K562 (cell line): Measurements from ENCODE around the gene TCFL5. TPM values are rescaled to one million over a fixed set of nuclear protein-coding genes. Genes with fewer than 3 reads are reported as not detected.

Source experiments
- CBX3 ChIP-seq, 2 experiments: IDR thresholded peaks; 1 replicate in 1 of 2; 2 replicates in 1 of 2; pipeline ENCODE4 v1.6.1; 2012; ENCODE audit warnings: inconsistent platforms in 2 of 2, low read length in 2 of 2, borderline replicate concordance in 1 of 2, control low read depth in 1 of 2
- CBX5 ChIP-seq: IDR thresholded peaks from 2 replicates; pipeline ENCODE4 v1.6.1; 2014; ENCODE audit warnings: low read depth, borderline replicate concordance
- HLTF ChIP-seq: fragments of 450-650 bp; IDR thresholded peaks from 2 replicates; pipeline ENCODE4 v1.6.1; 2016
- MAX ChIP-seq: sonication (generic); formaldehyde crosslinking; IDR thresholded peaks from 2 replicates; pipeline ENCODE4 v1.9.0; 2022; ENCODE audit warnings: mild to moderate bottlenecking, missing genetic modification reagents
- MGA ChIP-seq: fragments of 450-650 bp; IDR thresholded peaks from 2 replicates; pipeline ENCODE4 v1.6.1; 2016; ENCODE audit warnings: mild to moderate bottlenecking, moderate library complexity
- RBBP5 ChIP-seq: fragments of 200-600 bp; sonication (generic); IDR thresholded peaks from 2 replicates; pipeline ENCODE4 v1.6.1; 2012; ENCODE audit warnings: borderline replicate concordance, mild to moderate bottlenecking, low read length, control low read depth, inconsistent platforms; ENCODE audit not compliant: insufficient read depth, poor library complexity, severe bottlenecking
- RBM22 ChIP-seq: fragments of 200-400 bp; formaldehyde crosslinking; IDR thresholded peaks from 2 replicates; pipeline ENCODE4 v1.6.1; 2018; ENCODE audit warnings: low read length, low read depth; ENCODE audit not compliant: poor library complexity, severe bottlenecking
- SNAPC5 ChIP-seq: fragments of 250-450 bp; sonication (Bioruptor Pico); IDR thresholded peaks from 2 replicates; pipeline ENCODE4 v1.8.0; 2021; ENCODE audit warnings: moderate library complexity, mild to moderate bottlenecking, inconsistent platforms
- TRIM28 ChIP-seq: fragments of 450-650 bp; IDR thresholded peaks from 2 replicates; pipeline ENCODE4 v1.6.1; 2017
- VEZF1 ChIP-seq: fragments of 200-800 bp; sonication (Bioruptor generic); IDR thresholded peaks from 2 replicates; pipeline ENCODE4 v1.6.1; 2017; ENCODE audit warnings: missing genetic modification characterization, missing compliant biosample characterization
- YY1 ChIP-seq, 3 experiments: IDR thresholded peaks; 2 replicates each; pipeline ENCODE4 v1.6.1; 2011; ENCODE audit warnings: low read length in 2 of 3, mild to moderate bottlenecking in 2 of 3, moderate library complexity in 2 of 3, borderline replicate concordance in 1 of 3, control low read depth in 1 of 3, low read depth in 1 of 3; ENCODE audit not compliant: insufficient read depth in 3 of 3, insufficient replicate concordance in 2 of 3, control insufficient read depth in 1 of 3, insufficient read length in 1 of 3; ENCODE audit errors: extremely low read depth in 1 of 3
- ZNF263 ChIP-seq: sonication (generic); formaldehyde crosslinking; IDR thresholded peaks from 2 replicates; pipeline ENCODE4 v1.8.0; 2022; ENCODE audit warnings: mild to moderate bottlenecking, missing genetic modification reagents, borderline replicate concordance
- ZNF436 ChIP-seq: fragments of 250-450, 450-650 bp; sonication (Bioruptor Pico); formaldehyde crosslinking; IDR thresholded peaks from 2 replicates; pipeline ENCODE4 v1.7.0; 2020; ENCODE audit warnings: mild to moderate bottlenecking
- ZNF57 ChIP-seq: fragments of 450-650 bp; formaldehyde crosslinking; IDR thresholded peaks from 2 replicates; pipeline ENCODE4 v1.4.0; 2020; ENCODE audit warnings: mild to moderate bottlenecking, moderate library complexity
- ZNF717 ChIP-seq: fragments of 250-450 bp; sonication (Bioruptor Pico); IDR thresholded peaks from 2 replicates; pipeline ENCODE4 v1.5.0; 2021
- polyA plus RNA-seq, 8 experiments: library from polyadenylated mRNA; depleted of rRNA in 4 of 8; stranded (reverse) in 5 of 8; unstranded in 3 of 8; fragments of >200 nt; fragmentation: Nextera tagmentation in 2 of 8; fragmentation: Illumina TruSeq in 1 of 8; extraction: Ambion mirVana in 2 of 8; extraction: Trizol in 1 of 8; gene quantifications; 2 replicates each; pipeline versions ENCODE4 v1.2.1 to v1.2.3, GENCODE V29; 2011 to 2014; ENCODE audit warnings: inconsistent platforms in 1 of 8, missing spikeins in 1 of 8
- total RNA-seq, 7 experiments: library from RNA; depleted of rRNA in 6 of 7; stranded (reverse); fragments of >200 nt in 6 of 7; fragmentation: Illumina TruSeq in 2 of 7; extraction: Trizol in 2 of 7; gene quantifications; 2 replicates each; pipeline versions ENCODE4 v1.2.1 to v1.2.3, GENCODE V29; 2011 to 2021; ENCODE audit warnings: low replicate concordance in 1 of 7

The TCFL5 gene
- total and polyA plus RNA-seq, 9 of the 15 experiments (the other 6 are each of a cell fraction or from before 2014, with no cell fraction given) = 1.00 to 12.6 (median 9.1) TPM

- no peak for TF ChIP-seq VEZF1 (CRISPR knock-in tag)
- no peak for TF ChIP-seq RBM22
- TF ChIP-seq ZNF717 = no peak
- TF ChIP-seq RBBP5 = no peak
- TF ChIP-seq MAX (CRISPR knock-in tag) = no peak
- peak; percentile 34; the same call in 1 of the 2 replicates for TF ChIP-seq MGA
- no peak for TF ChIP-seq SNAPC5 (CRISPR knock-in tag)
- peak; percentile 90 for TF ChIP-seq TRIM28
- TF ChIP-seq HLTF = no peak
- TF ChIP-seq YY1 (IDR thresholded peaks at IDR 0.05; ENCODE audit: borderline replicate concordance in 1 of 3, control insufficient read depth in 1 of 3, extremely low read depth in 1 of 3, insufficient read depth in 3 of 3, insufficient read length in 1 of 3, insufficient replicate concordance in 2 of 3, low read depth in 1 of 3, low read length in 2 of 3) = no peak
- TF ChIP-seq ZNF57 (CRISPR knock-in tag) = no peak
- no peak for TF ChIP-seq ZNF436 (CRISPR knock-in tag)
- TF ChIP-seq ZNF263 = no peak
- TF ChIP-seq CBX5 = peak; percentile 79; the same call in 1 of the 2 replicates
- peak in 1 of 2 experiments; percentile 94; a peak in 2 of 3 replicates for TF ChIP-seq CBX3 (IDR thresholded peaks at IDR 0.05; ENCODE audit: borderline replicate concordance in 1 of 2, low read length in 2 of 2)
Observed at GRCh38 chr20:62864207-62864606, 2.6 kb upstream of the TCFL5 start (continued).
